ENCODE results near the gene PCNX2. TPM values are rescaled to one million over a fixed set of nuclear protein-coding genes. Genes with fewer than 3 reads are reported as not detected.
"Not testable (repeated sequence)": the region's sequence is repeated elsewhere in the genome, so short reads cannot be mapped to it uniquely, and the experiment has no call there.

The PCNX2 gene
- total and polyA plus RNA-seq, 7 donors, result 1.8 to 13.8 (median 5.1) TPM

DNA sequence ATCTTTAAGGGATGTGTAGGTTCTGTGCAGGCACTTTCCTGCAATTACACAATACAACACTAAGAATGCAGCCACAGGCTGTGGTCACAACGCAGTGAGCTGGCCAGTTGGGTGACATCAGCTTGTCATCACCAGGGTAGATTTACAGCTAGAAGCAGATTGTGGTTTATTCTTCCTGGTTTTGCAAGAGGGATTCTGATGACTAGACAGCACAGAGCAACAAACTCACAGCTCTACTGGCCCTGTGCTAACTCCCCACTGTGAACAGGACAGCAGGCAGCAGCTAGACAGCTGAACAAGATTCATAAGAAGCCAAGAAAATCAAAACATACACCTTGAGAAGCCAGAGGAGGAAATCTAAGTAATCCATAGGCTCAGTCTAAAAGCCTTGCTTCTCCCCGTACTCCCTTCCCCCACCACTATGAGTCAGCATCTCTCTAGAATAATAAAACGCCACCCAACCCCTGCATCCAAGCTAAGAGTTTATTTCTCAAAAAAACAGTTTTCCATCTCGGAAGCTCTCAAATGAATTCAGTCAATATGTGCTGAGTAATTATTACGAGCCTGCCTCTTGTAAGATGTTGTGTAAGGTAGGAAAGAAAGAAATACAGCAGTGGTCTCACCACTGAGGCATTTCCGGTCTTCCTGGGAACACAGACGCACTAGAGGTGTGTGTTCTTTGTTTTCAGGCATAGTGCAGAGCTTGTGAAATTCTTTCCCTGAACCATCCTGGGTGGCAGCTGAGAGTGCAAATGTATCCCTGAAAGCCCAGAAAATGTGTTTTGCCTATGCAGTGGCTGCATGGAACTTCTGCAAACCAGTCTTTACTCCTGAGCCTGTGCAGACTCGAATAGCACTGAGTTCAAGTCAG is 182.3 kb downstream of the PCNX2 start:
- Histone ChIP-seq H3K4me1 (peaks cover 0 to 18% (median 13%) of the 10 kb centered on the region in 4 donors), H3K4me3 (peak overlapping the region in 1 of 4 donors; percentile 9), H3K9me3 (no peaks in the 10 kb centered on the region), H3K36me3 (no peaks in the 10 kb centered on the region), H3K27ac (peak overlapping the region; percentile 48 to 77 (median 68)), H3K27me3 (no peaks in the 10 kb centered on the region)
- intact Hi-C loops (cut with DNase I), result no loop called here
- TF ChIP-seq POLR2AphosphoS5 (IDR thresholded peaks at IDR 0.05), result peak; percentile 52 to 80 (median 62)
- no peak for TF ChIP-seq POLR2A (IDR thresholded peaks at IDR 0.05)
- peak in 2 of 4 donors; percentile 18 to 23 for TF ChIP-seq EP300 (IDR thresholded peaks at IDR 0.05)
- TF ChIP-seq, protein P1, sequence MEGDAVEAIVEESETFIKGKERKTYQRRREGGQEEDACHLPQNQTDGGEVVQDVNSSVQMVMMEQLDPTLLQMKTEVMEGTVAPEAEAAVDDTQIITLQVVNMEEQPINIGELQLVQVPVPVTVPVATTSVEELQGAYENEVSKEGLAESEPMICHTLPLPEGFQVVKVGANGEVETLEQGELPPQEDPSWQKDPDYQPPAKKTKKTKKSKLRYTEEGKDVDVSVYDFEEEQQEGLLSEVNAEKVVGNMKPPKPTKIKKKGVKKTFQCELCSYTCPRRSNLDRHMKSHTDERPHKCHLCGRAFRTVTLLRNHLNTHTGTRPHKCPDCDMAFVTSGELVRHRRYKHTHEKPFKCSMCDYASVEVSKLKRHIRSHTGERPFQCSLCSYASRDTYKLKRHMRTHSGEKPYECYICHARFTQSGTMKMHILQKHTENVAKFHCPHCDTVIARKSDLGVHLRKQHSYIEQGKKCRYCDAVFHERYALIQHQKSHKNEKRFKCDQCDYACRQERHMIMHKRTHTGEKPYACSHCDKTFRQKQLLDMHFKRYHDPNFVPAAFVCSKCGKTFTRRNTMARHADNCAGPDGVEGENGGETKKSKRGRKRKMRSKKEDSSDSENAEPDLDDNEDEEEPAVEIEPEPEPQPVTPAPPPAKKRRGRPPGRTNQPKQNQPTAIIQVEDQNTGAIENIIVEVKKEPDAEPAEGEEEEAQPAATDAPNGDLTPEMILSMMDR (IDR thresholded peaks at IDR 0.05), result no peak
- WGBS, 2 donors, result 35 to 74% methylated on average over 8 of the region's 8 CpGs
- DNase-seq, result peak; percentile 91

DNA sequence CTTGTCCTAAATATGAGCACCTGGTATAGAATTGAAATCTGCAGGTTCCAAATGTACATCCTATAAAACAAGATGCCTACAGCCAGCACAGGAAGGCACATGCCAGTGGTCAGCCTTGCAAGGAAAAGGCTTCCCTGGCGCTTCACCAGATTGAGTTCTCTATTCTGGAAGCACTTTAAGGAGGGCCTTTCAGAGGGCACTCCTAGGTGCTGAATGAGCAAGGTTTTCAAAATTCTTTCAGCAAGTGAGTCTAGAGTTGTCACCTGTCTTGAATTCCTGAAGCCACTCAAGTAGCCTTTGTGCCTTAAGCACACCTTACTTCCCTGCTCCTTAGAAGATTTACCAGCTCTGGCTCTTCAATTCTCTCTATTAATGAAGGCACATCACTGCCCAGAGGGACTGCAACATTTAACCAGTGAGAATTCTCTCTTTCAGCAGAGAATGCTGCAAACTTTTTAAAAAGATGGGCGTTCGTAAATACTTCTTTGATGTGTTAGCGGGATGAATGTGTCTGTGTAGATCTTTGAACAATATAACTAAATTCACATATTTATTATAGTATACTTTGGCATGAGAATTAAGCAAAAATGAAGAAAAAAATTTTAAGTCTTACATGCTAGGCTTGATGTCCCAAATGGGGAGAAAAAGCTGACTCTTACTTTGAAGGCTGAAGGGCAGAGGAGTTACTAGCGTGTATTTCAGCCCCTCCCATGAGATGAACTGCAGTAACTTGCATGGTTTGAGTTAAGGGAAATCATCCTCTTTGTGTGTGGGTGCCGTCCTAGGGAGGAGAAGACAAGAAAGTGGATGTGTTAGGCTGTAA is 183.1 kb downstream of the PCNX2 start:
- intact Hi-C loops (cut with DNase I), result no loop called here
- Histone ChIP-seq H3K9me3 (no peaks in the 10 kb centered on the region), H3K4me1 (peaks cover 0 to 18% (median 13%) of the 10 kb centered on the region in 4 donors), H3K27ac (peak overlapping the region; percentile 48 to 77 (median 68)), H3K4me3 (no peak overlapping the region), H3K27me3 (no peaks in the 10 kb centered on the region), H3K36me3 (no peaks in the 10 kb centered on the region)
- no peak for DNase-seq
- TF ChIP-seq POLR2A (IDR thresholded peaks at IDR 0.05), result no peak
- TF ChIP-seq, protein P1 (IDR thresholded peaks at IDR 0.05), result no peak
- TF ChIP-seq POLR2AphosphoS5 (IDR thresholded peaks at IDR 0.05), result no peak
- TF ChIP-seq EP300 (IDR thresholded peaks at IDR 0.05), result no peak
- WGBS, 2 donors, result 69 to 86% methylated on average over 6 of the region's 6 CpGs

DNA sequence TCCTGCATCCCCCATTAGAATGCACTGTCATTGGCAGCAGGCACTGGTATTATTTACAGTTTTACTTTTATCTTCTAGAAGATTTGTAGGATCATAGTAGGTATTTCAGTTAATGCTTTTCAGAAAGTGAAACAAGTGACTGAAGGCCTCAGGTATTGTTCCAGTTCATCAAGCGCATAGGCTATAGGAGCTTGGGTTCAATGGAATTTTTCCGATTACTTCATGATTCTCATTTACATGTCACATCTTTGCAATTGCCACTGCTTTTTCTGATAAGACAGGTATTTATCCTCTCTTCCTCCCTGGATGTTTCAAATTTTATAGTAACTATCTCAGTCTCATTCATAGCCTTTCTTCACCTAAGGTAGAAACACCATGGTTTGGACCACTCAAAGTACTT is 183.8 kb downstream of the PCNX2 start:
- WGBS, 2 donors, result 97 to 99% methylated on average over 2 of the region's 2 CpGs
- no peak for TF ChIP-seq POLR2AphosphoS5 (IDR thresholded peaks at IDR 0.05)
- TF ChIP-seq, protein P1 (IDR thresholded peaks at IDR 0.05), result no peak
- TF ChIP-seq POLR2A (IDR thresholded peaks at IDR 0.05), result no peak
- no peak for TF ChIP-seq EP300 (IDR thresholded peaks at IDR 0.05)
- Histone ChIP-seq H3K27ac (no peak overlapping the region), H3K27me3 (no peaks in the 10 kb centered on the region), H3K36me3 (no peaks in the 10 kb centered on the region), H3K9me3 (no peaks in the 10 kb centered on the region), H3K4me1 (peaks cover 0 to 18% (median 13%) of the 10 kb centered on the region in 4 donors), H3K4me3 (no peak overlapping the region)
- DNase-seq, result no peak
- intact Hi-C loops (cut with DNase I), result no loop called here

DNA sequence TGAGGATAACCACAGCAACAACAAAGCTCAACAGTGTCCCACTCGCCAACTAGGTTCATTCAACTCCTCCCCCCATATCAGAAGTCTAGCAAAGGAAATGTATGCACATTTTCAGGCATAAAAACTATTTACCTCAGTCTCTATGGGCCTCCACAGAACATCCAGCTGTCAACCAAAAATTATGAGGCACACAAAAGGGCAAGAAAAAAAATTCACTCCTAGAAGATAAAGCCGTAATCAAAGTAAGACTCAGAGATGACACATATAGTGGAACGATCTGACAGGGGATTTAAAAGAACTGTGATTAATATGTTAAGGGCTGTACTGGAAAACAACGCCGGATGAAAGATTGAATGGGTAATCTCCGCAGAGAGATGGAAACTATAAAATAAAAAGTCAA is 186.4 kb downstream of the PCNX2 start:
- H3K36me3 ChIP-seq, result no peaks in the 10 kb centered on the region
- peaks cover 0 to 18% (median 13%) of the 10 kb centered on the region in 4 donors for H3K4me1 ChIP-seq
- no peak overlapping the region for H3K27ac ChIP-seq
- intact Hi-C loops (cut with DNase I), result no loop called here
- TF ChIP-seq POLR2AphosphoS5 (IDR thresholded peaks at IDR 0.05), result no peak
- no peaks in the 10 kb centered on the region for H3K27me3 ChIP-seq
- WGBS, 2 donors, result 92 to 96% methylated on average over 6 of the region's 6 CpGs
- DNase-seq, result no peak
- H3K4me3 ChIP-seq, result no peak overlapping the region
- no peaks in the 10 kb centered on the region for H3K9me3 ChIP-seq

DNA sequence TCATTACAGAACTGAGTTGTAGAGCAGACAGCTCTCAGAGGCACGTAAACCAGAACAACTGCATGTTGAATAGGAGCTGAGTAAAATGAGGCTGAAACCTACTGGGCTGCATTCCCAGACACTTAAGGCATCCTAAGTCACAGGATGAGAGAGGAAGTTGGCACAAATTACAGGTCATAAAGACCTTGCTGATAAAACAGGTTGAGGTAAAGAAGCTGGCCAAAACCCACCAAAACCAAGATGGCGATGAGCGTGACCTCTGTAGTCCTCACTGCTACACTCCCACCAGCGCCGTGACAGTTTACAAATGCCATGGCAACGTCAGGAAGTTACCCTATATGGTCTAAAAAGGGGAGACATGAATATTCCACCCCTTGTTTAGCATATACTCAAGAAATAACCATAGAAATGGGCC is 187.8 kb downstream of the PCNX2 start:
- H3K4me3 ChIP-seq; H3K36me3 ChIP-seq; H3K9me3 ChIP-seq; H3K4me1 ChIP-seq; intact Hi-C loops (cut with DNase I); H3K27me3 ChIP-seq; DNase-seq: not testable (repeated sequence)
- peak overlapping the region in 1 of 4 donors; percentile 3 for H3K27ac ChIP-seq
- WGBS, 2 donors, result 84 to 86% methylated on average over 6 of the region's 6 CpGs

Data from sigmoid colon (tissue), 7 donors.